MV-4-11 (cell line): ENCODE data around the gene PHACTR3.

Experiments
- DNase-seq: peaks from one replicate; lab custom pipeline; 2025; lab: John Stamatoyannopoulos, UW

The PHACTR3 gene

GRCh38 chr20:59731376-59731775, 127.0 kb downstream of the PHACTR3 start:
- no peak for DNase-seq

GRCh38 chr20:59733351-59733750, 129.0 kb downstream of the PHACTR3 start:
- DNase-seq, result peak; percentile 87

- no peak for DNase-seq
Measured at GRCh38 chr20:59735486-59735885, 131.1 kb downstream of the PHACTR3 start.

- no peak for DNase-seq
Measured at GRCh38 chr20:59735917-59736316, 131.6 kb downstream of the PHACTR3 start.

- no peak for DNase-seq
Measured at GRCh38 chr20:59736366-59736765, 132.0 kb downstream of the PHACTR3 start.

- DNase-seq, result no peak
Measured at GRCh38 chr20:59737073-59737666, 132.8 kb downstream of the PHACTR3 start.

- no peak for DNase-seq
Measured at GRCh38 chr20:59737816-59738215, 133.5 kb downstream of the PHACTR3 start.

GRCh38 chr20:59738851-59739250, 134.5 kb downstream of the PHACTR3 start:
- DNase-seq, result no peak

- DNase-seq, result no peak
Measured at GRCh38 chr20:59740621-59741020, 136.3 kb downstream of the PHACTR3 start.

- no peak for DNase-seq
Measured at GRCh38 chr20:59741073-59741472, 136.7 kb downstream of the PHACTR3 start.

- no peak for DNase-seq
Measured at GRCh38 chr20:59742351-59743095, 138.2 kb downstream of the PHACTR3 start.

GRCh38 chr20:59743308-59743707, 139.0 kb downstream of the PHACTR3 start:
- no peak for DNase-seq

GRCh38 chr20:59743767-59744485, 139.6 kb downstream of the PHACTR3 start:
- peak; percentile 47 for DNase-seq

- no peak for DNase-seq
Measured at GRCh38 chr20:59744756-59745155, 140.4 kb downstream of the PHACTR3 start.

GRCh38 chr20:59745201-59745600, 140.9 kb downstream of the PHACTR3 start:
- DNase-seq, result no peak

GRCh38 chr20:59745716-59746115, 141.4 kb downstream of the PHACTR3 start:
- no peak for DNase-seq

GRCh38 chr20:59746155-59746554, 141.8 kb downstream of the PHACTR3 start:
- DNase-seq, result no peak

GRCh38 chr20:59747671-59748515, 143.6 kb downstream of the PHACTR3 start:
- no peak for DNase-seq

GRCh38 chr20:59748619-59749191, 144.4 kb downstream of the PHACTR3 start:
- DNase-seq, result no peak

- no peak for DNase-seq
Measured at GRCh38 chr20:59749301-59749700, 145.0 kb downstream of the PHACTR3 start.

GRCh38 chr20:59750209-59750840, 146.0 kb downstream of the PHACTR3 start:
- DNase-seq, result peak; percentile 20
